ENCODE results near the gene UBE3C.
"Not testable (repeated sequence)": the region's sequence is repeated elsewhere in the genome, so short reads cannot be mapped to it uniquely, and the experiment has no call there.

The UBE3C gene

GRCh38 chr7:157267516-157267915 is 128.8 kb downstream of the UBE3C start:
- peak overlapping the region in 1 of 2 donors; percentile 29 for H3K27ac Mint-ChIP-seq
- peaks cover 4 to 17% of the 10 kb centered on the region in 2 donors for H3K4me1 Mint-ChIP-seq (ENCODE audit: low read depth in 2 of 2)
- no peaks in the 10 kb centered on the region for H3K27me3 Mint-ChIP-seq
- H3K9me3 Mint-ChIP-seq: no peaks in the 10 kb centered on the region
- H3K36me3 Mint-ChIP-seq (ENCODE audit: insufficient read depth): peaks cover 33% of the 10 kb centered on the region
- H3K4me3 Mint-ChIP-seq: no peak overlapping the region
- no peak for DNase-seq
- no peak for ATAC-seq (replicated peaks)

DNA sequence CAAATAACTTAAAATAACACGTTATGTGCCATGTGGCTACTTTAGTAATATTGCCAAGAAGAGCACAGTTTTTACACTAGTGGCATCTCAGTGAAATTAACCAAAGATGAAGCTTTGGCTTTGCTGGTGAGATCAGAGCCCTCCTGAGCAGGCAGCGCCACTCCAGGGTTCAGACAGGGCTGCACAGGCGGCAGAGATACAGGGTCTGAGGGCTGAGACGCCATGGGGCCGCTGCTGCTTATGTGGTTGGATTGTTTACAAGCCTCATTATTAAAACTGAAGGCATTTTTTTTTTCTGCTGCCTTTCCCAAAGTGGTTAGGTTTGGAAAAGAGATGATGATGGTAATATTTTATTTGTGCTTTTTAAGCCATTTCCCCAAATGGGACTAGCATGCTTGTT is 129.2 kb downstream of the UBE3C start:
- Mint-ChIP-seq H3K9me3 (no peaks in the 10 kb centered on the region), H3K36me3 (ENCODE audit: insufficient read depth) (peaks cover 30% of the 10 kb centered on the region), H3K4me3 (no peak overlapping the region), H3K27me3 (no peaks in the 10 kb centered on the region), H3K27ac (peak overlapping the region in 1 of 2 donors; percentile 29), H3K4me1 (ENCODE audit: low read depth in 2 of 2) (peaks cover 8 to 20% of the 10 kb centered on the region in 2 donors)
- DNase-seq (no peak), ATAC-seq (replicated peaks) (no peak)

DNA sequence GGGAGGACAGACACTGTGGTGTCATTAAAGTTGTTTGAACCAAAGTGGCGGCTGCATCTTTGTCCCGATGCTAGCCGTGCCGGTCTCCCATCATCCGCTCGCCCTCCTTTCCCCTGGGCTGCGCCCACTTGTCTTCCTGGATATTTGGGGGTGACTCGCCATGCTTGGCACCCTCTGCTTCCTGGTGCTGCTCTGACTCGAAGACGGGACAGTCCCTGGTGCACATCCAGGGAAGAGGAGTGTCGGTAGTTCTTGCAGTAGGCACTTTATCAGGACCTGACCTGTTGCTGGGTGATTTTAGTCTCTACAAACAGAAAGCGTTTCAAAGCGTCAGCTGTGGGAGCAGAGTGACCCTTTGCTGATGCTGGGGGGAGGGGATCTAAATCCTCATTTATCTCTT is 129.8 kb downstream of the UBE3C start:
- Mint-ChIP-seq H3K4me3 (no peak overlapping the region), H3K27me3 (no peaks in the 10 kb centered on the region), H3K4me1 (ENCODE audit: low read depth in 2 of 2) (peaks cover 11 to 25% of the 10 kb centered on the region in 2 donors), H3K36me3 (ENCODE audit: insufficient read depth) (peaks cover 24% of the 10 kb centered on the region), H3K27ac (peak overlapping the region in 1 of 2 donors; percentile 46), H3K9me3 (no peaks in the 10 kb centered on the region)
- no peak for ATAC-seq (replicated peaks)
- DNase-seq: no peak

GRCh38 chr7:157269341-157270059 is 130.8 kb downstream of the UBE3C start:
- Mint-ChIP-seq H3K4me3 (peak overlapping the region in 1 of 2 donors; percentile 75), H3K27ac (peak overlapping the region; percentile 16 to 93), H3K9me3 (no peaks in the 10 kb centered on the region), H3K36me3 (ENCODE audit: insufficient read depth) (peaks cover 18% of the 10 kb centered on the region), H3K4me1 (ENCODE audit: low read depth in 2 of 2) (peaks cover 11 to 32% of the 10 kb centered on the region in 2 donors), H3K27me3 (no peaks in the 10 kb centered on the region)
- DNase-seq (no peak), ATAC-seq (replicated peaks) (peak; percentile 61)

DNA sequence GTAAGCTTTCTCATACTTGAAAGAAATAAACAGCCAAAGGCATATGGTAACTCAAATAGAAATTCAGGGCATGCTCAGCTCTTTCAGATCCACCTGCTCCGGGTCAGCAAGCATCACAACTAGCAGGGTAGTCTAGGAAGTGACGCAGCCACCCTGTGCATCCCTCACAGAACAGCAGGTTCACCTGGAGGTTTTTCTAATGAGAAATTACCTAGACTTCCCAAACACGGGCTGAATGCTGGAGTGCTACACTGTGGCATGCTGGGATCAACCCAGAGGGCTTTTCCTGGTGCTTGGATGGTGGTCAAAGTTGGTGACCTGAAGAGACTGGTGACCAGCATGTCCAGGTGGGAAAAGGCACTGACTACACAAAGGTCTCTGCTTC is 131.3 kb downstream of the UBE3C start:
- peak overlapping the region in 1 of 2 donors; percentile 75 for H3K4me3 Mint-ChIP-seq
- no peaks in the 10 kb centered on the region for H3K9me3 Mint-ChIP-seq
- ATAC-seq (replicated peaks): peak; percentile 53
- H3K27ac Mint-ChIP-seq: peak overlapping the region; percentile 16 to 93
- H3K27me3 Mint-ChIP-seq: no peaks in the 10 kb centered on the region
- no peak for DNase-seq
- peaks cover 21% of the 10 kb centered on the region for H3K36me3 Mint-ChIP-seq (ENCODE audit: insufficient read depth)
- H3K4me1 Mint-ChIP-seq (ENCODE audit: low read depth in 2 of 2): peaks cover 11 to 33% of the 10 kb centered on the region in 2 donors

DNA sequence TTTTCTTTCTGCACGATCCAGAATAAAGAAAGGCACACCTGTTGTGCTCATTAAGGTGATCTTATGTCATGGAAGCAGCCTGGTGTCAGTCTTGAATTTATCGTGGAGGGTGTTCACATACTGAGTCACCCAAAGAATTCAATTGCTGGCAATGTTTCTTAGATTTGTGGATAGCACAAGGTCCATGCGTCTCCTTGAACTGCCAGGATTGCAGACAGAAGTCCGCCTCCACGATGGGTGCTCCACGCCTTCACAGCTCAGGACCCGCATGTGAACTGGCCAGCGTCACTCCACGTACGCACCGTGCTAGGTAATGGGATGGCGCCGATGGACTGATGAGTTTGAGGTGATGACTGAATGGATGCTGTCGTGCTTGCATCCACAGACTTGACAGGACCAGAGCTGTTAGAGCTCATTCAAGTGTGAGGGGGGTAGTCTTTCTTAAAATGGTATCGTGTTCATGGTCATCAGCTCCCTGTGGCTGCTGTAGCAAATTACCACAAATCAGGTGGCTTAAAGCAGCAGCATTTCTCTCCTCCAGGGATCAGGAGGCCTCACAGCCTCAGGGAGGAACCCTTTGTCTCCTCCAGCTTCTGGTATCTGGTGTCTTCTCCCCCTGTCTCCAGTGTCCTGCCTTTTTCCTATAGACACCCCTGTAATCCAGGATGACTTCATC is 132.7 kb downstream of the UBE3C start:
- Mint-ChIP-seq H3K27me3 (no peaks in the 10 kb centered on the region), H3K9me3 (no peaks in the 10 kb centered on the region), H3K27ac (peak overlapping the region; percentile 56 to 93), H3K36me3 (ENCODE audit: insufficient read depth) (peaks cover 20% of the 10 kb centered on the region), H3K4me3 (peak overlapping the region in 1 of 2 donors; percentile 75), H3K4me1 (ENCODE audit: low read depth in 2 of 2) (peaks cover 11 to 34% of the 10 kb centered on the region in 2 donors)
- DNase-seq (no peak), ATAC-seq (replicated peaks) (no peak)

- no peak overlapping the region for H3K4me3 Mint-ChIP-seq
- H3K27ac Mint-ChIP-seq: peak overlapping the region in 1 of 2 donors; percentile 95
- ATAC-seq (replicated peaks) (no peak), DNase-seq (no peak)
- H3K36me3 Mint-ChIP-seq (ENCODE audit: insufficient read depth): peaks cover 19% of the 10 kb centered on the region
- peaks cover 11 to 40% of the 10 kb centered on the region in 2 donors for H3K4me1 Mint-ChIP-seq (ENCODE audit: low read depth in 2 of 2)
- no peaks in the 10 kb centered on the region for H3K9me3 Mint-ChIP-seq
- H3K27me3 Mint-ChIP-seq: no peaks in the 10 kb centered on the region
Observed at GRCh38 chr7:157271991-157272324, 133.2 kb downstream of the UBE3C start.

GRCh38 chr7:157272351-157273207 is 133.9 kb downstream of the UBE3C start:
- H3K4me3 Mint-ChIP-seq: no peak overlapping the region
- H3K27me3 Mint-ChIP-seq: no peaks in the 10 kb centered on the region
- H3K4me1 Mint-ChIP-seq (ENCODE audit: low read depth in 2 of 2): peaks cover 16 to 45% of the 10 kb centered on the region in 2 donors
- DNase-seq (no peak), ATAC-seq (replicated peaks) (no peak)
- H3K9me3 Mint-ChIP-seq: no peaks in the 10 kb centered on the region
- H3K27ac Mint-ChIP-seq: peak overlapping the region; percentile 91 to 95
- peaks cover 18% of the 10 kb centered on the region for H3K36me3 Mint-ChIP-seq (ENCODE audit: insufficient read depth)

DNA sequence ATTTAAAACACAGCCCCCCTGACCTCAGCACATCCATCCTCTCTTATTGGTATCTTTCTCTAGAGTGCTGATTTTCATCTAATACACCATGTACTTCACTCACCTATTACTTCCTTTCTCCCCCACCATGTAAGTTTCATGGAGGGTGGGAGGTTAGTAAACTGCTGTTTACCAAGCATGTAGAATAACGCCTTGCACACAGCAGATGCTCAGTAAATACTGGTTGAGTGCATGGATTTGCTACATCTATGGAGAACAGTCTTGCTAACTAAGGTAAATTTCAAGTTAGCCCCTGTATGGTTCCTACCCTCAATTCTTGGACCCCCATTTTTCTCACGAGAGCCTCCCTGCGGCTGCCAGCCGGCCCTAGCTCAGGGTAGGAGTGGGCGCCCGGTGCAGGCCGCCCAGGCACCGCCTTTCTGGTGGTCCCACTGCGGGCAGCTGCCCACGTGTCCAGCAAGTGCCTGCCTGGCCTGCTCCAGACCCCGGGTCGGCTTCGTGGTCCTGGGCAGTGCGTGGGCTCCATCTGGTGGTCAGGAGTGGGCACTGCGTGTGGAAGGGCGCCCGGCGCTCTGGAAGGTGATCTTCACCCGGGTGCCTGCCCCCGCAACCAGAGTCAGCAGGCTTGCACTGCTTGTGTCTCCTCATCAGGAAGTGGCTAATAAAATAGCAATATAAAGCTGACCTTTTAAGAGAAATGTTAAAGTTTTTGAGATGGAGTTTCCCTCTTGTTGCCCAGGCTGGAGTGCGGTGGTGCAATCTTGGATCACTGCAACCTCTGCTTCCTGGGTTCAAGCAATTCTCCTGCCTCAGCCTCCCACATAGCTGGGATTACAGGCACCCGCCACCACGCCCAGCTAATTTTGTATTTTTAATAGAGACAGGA is 134.7 kb downstream of the UBE3C start:
- H3K4me3 Mint-ChIP-seq: peak overlapping the region in 1 of 2 donors; percentile 34
- peak overlapping the region; percentile 91 to 95 for H3K27ac Mint-ChIP-seq
- peaks cover 18 to 45% of the 10 kb centered on the region in 2 donors for H3K4me1 Mint-ChIP-seq (ENCODE audit: low read depth in 2 of 2)
- peaks cover 15% of the 10 kb centered on the region for H3K36me3 Mint-ChIP-seq (ENCODE audit: insufficient read depth)
- H3K27me3 Mint-ChIP-seq: peaks cover 0 to 4% of the 10 kb centered on the region in 2 donors
- peak; percentile 62 for ATAC-seq (replicated peaks)
- H3K9me3 Mint-ChIP-seq: no peaks in the 10 kb centered on the region
- peak; percentile 55 to 62 (median 56) for DNase-seq

DNA sequence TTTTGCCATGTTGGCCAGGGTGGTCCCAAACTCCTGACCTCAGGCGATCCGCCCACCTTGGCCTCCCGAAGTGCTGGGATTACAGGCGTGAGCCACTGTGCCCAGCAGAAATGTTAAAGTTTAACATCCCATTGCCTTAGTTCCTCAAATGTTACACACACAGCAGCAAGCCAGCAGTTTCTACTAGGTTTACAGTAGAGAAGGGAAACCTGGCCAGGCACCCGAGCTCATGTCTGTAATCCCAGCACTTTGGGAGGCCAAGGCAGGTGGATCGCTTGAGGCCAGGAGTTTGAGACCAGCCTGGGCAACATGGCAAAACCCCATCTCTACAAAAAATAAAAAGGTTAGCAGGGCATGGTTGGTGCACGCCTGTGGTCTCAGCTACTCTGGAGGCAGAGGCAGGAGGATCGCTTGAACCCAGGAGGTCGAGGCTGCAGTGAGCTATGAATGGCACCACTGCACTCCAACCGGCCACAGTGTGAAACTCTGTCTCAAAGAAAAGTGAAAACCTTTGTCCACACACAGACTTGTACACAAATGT is 135.4 kb downstream of the UBE3C start:
- H3K4me1 Mint-ChIP-seq (ENCODE audit: low read depth in 2 of 2): peaks cover 18 to 42% of the 10 kb centered on the region in 2 donors
- H3K27ac Mint-ChIP-seq: peak overlapping the region in 1 of 2 donors; percentile 91
- not testable (repeated sequence) for H3K4me3 Mint-ChIP-seq; H3K9me3 Mint-ChIP-seq; ATAC-seq (replicated peaks); DNase-seq; H3K27me3 Mint-ChIP-seq
- peaks cover 11% of the 10 kb centered on the region for H3K36me3 Mint-ChIP-seq (ENCODE audit: insufficient read depth)

- peaks cover 11% of the 10 kb centered on the region for H3K36me3 Mint-ChIP-seq (ENCODE audit: insufficient read depth)
- ATAC-seq (replicated peaks) (no peak), DNase-seq (no peak)
- H3K4me1 Mint-ChIP-seq (ENCODE audit: low read depth in 2 of 2): peaks cover 14 to 36% of the 10 kb centered on the region in 2 donors
- H3K27ac Mint-ChIP-seq: no peak overlapping the region
- no peak overlapping the region for H3K4me3 Mint-ChIP-seq
- no peaks in the 10 kb centered on the region for H3K9me3 Mint-ChIP-seq
- H3K27me3 Mint-ChIP-seq: peaks cover 2 to 6% of the 10 kb centered on the region in 2 donors
Observed at GRCh38 chr7:157274991-157275427, 136.3 kb downstream of the UBE3C start.

DNA sequence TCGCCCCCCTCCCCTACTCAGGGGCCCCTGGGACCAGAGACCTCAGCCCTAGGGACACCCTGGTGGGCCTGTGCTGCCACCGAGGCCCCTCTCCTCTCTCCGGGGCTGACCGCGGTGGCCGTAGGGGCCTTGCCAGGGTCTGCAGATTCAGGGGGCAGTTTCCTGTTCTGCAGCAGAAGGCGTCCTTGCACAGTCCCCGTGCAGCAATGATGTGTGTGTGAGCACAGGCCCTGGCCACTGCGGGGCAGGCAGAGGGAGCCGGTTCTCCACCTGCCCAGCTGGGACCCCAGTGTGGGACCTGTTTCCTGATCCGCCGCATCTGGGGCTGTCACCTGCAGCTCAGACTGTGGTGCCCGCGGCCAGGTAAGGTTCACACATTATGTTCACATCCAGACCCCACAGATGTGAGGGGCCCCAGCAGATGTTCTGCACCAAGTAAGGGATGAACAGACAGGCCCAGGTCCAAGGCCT is 137.4 kb downstream of the UBE3C start:
- ATAC-seq (replicated peaks): no peak
- H3K4me3 Mint-ChIP-seq: peak overlapping the region in 1 of 2 donors; percentile 12
- peaks cover 6 to 11% of the 10 kb centered on the region in 2 donors for H3K27me3 Mint-ChIP-seq
- no peaks in the 10 kb centered on the region for H3K9me3 Mint-ChIP-seq
- H3K27ac Mint-ChIP-seq: peak overlapping the region; percentile 55 to 84
- DNase-seq: no peak
- peaks cover 14 to 34% of the 10 kb centered on the region in 2 donors for H3K4me1 Mint-ChIP-seq (ENCODE audit: low read depth in 2 of 2)
- H3K36me3 Mint-ChIP-seq (ENCODE audit: insufficient read depth): peaks cover 11% of the 10 kb centered on the region

All from effector memory CD8-positive, alpha-beta T cell (primary cell).